H1 (cell line): Measurements from ENCODE around the gene CDIPT. TPM values are rescaled to one million over a fixed set of nuclear protein-coding genes. Genes with fewer than 3 reads are reported as not detected.
"Not testable (repeated sequence)": the region's sequence is repeated elsewhere in the genome, so short reads cannot be mapped to it uniquely, and the experiment has no call there.

Experiments used
- CTCF ChIA-PET: fragments of 300-600 bp; sonication (Branson Sonifier 250); formaldehyde crosslinking; loops from one replicate; lab custom pipeline; 2021; ENCODE audit not compliant: partially characterized antibody; lab: Charles Lee
- POLR2A ChIA-PET: fragments of 300-600 bp; sonication (Branson Sonifier 250); formaldehyde crosslinking; loops from one replicate; lab custom pipeline; 2021; ENCODE audit warnings: inconsistent platforms; ENCODE audit not compliant: partially characterized antibody; lab: Charles Lee
- DNase-seq, 2 experiments: peaks; one replicate each; pipeline versions ENCODE4 v3.0.0 to v3.0.0-alpha.2; 2010 to 2022; ENCODE audit warnings: low spot score in 2 of 2, low read depth in 1 of 2, mixed read lengths in 1 of 2
- FAIRE-seq: peaks from 2 replicates; lab custom pipeline; 2011; peaks lifted over from hg19 to GRCh38; lab: Jason Lieb, UNC
- H2AFZ ChIP-seq: 2 replicates; pipeline ENCODE4 v1.8.1; 2012; ENCODE audit warnings: low read length, inconsistent platforms
- H2AK5ac ChIP-seq: 2 replicates; pipeline ENCODE4 v1.6.1; 2013; ENCODE audit warnings: low read depth, low read length
- H2BK120ac ChIP-seq: replicated peaks from 2 replicates; pipeline ENCODE3; 2013; ENCODE audit warnings: low read depth, low read length, inconsistent platforms
- H2BK12ac ChIP-seq: 2 replicates; pipeline ENCODE4 v1.6.1; 2013; ENCODE audit warnings: low read depth, low read length
- H2BK15ac ChIP-seq: 2 replicates; pipeline ENCODE4 v1.6.1; 2013; ENCODE audit warnings: low read length
- H2BK20ac ChIP-seq: 2 replicates; pipeline ENCODE4 v1.6.1; 2013; ENCODE audit warnings: low read length
- H2BK5ac ChIP-seq: 2 replicates; pipeline ENCODE4 v1.6.1; 2013; ENCODE audit warnings: low read depth, low read length
- H3K14ac ChIP-seq: 2 replicates; pipeline ENCODE4 v1.6.1; 2013; ENCODE audit warnings: inconsistent platforms; ENCODE audit not compliant: insufficient read length
- H3K18ac ChIP-seq: 2 replicates; pipeline ENCODE4 v1.6.1; 2013; ENCODE audit warnings: low read length; ENCODE audit errors: extremely low read depth
- H3K23ac ChIP-seq: 2 replicates; pipeline ENCODE4 v1.6.1; 2013; ENCODE audit warnings: inconsistent platforms; ENCODE audit not compliant: insufficient read length
- H3K23me2 ChIP-seq: 2 replicates; pipeline ENCODE4 v1.6.1; 2013; ENCODE audit warnings: low read depth, low read length
- H3K27ac ChIP-seq: 2 replicates; pipeline ENCODE4 v1.6.1; 2011; ENCODE audit warnings: low read depth, low read length, inconsistent platforms
- H3K27me3 ChIP-seq, 4 experiments: replicated peaks in 1 of 4; 1 replicate in 1 of 4; 2 replicates in 3 of 4; pipeline versions ENCODE4 v1.6.1 to v1.8.1; 2011 to 2013; ENCODE audit warnings: low read length in 3 of 4, mild to moderate bottlenecking in 3 of 4, inconsistent platforms in 2 of 4, mixed read lengths in 2 of 4, moderate library complexity in 1 of 4; ENCODE audit not compliant: control insufficient read depth in 3 of 4, insufficient read depth in 3 of 4; ENCODE audit errors: extremely low read depth in 1 of 4
- H3K36me3 ChIP-seq, 4 experiments: 2 replicates each; pipeline versions ENCODE4 v1.6.1 to v1.8.1; 2011 to 2013; ENCODE audit warnings: mild to moderate bottlenecking in 4 of 4, low read length in 3 of 4, moderate library complexity in 2 of 4, control low read depth in 1 of 4, inconsistent platforms in 1 of 4; ENCODE audit not compliant: insufficient read depth in 4 of 4, control insufficient read depth in 2 of 4
- H3K4ac ChIP-seq: replicated peaks from 2 replicates; pipeline ENCODE3; 2013; ENCODE audit warnings: low read length, low read depth, mixed read lengths, inconsistent platforms; ENCODE audit not compliant: insufficient read length
- H3K4me1 ChIP-seq, 4 experiments: replicated peaks in 1 of 4; 1 replicate in 1 of 4; 2 replicates in 3 of 4; pipeline versions ENCODE4 v1.6.1 to v1.8.1; 2011 to 2013; ENCODE audit warnings: low read length in 3 of 4, inconsistent platforms in 2 of 4, mixed read lengths in 1 of 4; ENCODE audit not compliant: insufficient read depth in 4 of 4, control insufficient read depth in 3 of 4
- H3K4me2 ChIP-seq, 2 experiments: 2 replicates each; pipeline versions ENCODE4 v1.6.1 to v1.8.1; 2011 to 2013; ENCODE audit warnings: low read depth in 2 of 2, low read length in 2 of 2, control low read depth in 1 of 2, inconsistent platforms in 1 of 2, mild to moderate bottlenecking in 1 of 2; ENCODE audit not compliant: insufficient read depth in 1 of 2
- H3K4me3 ChIP-seq, 4 experiments: fragments of 200-600, 300-600 bp in 1 of 4; sonication (generic), shearing (Covaris generic), sonication (Bioruptor Twin) in 1 of 4; 2 replicates each; pipeline versions ENCODE4 v1.5.1 to v1.8.1; 2011 to 2016; ENCODE audit warnings: low read length in 4 of 4, low read depth in 3 of 4, control low read depth in 2 of 4, inconsistent platforms in 2 of 4, mild to moderate bottlenecking in 2 of 4, mixed read lengths in 1 of 4, moderate library complexity in 1 of 4; ENCODE audit not compliant: insufficient read depth in 2 of 4; ENCODE audit errors: extremely low read depth in 1 of 4
- H3K56ac ChIP-seq: replicated peaks from 2 replicates; pipeline ENCODE3; 2013; ENCODE audit warnings: low read depth, mild to moderate bottlenecking, mixed read lengths, low read length, inconsistent platforms; ENCODE audit not compliant: insufficient read length
- H3K79me1 ChIP-seq: 2 replicates; pipeline ENCODE4 v1.6.1; 2013; ENCODE audit warnings: low read depth, low read length, control low read depth
- H3K79me2 ChIP-seq, 2 experiments: 2 replicates each; pipeline versions ENCODE4 v1.6.1 to v1.8.1; 2012 to 2013; ENCODE audit warnings: low read length in 2 of 2, mild to moderate bottlenecking in 2 of 2, inconsistent platforms in 1 of 2; ENCODE audit not compliant: insufficient read depth in 2 of 2, control insufficient read depth in 1 of 2
- H3K9ac ChIP-seq, 4 experiments: replicated peaks in 1 of 4; 1 replicate in 1 of 4; 2 replicates in 3 of 4; pipeline versions ENCODE4 v1.6.1 to v1.8.1; 2011 to 2013; ENCODE audit warnings: low read depth in 3 of 4, low read length in 3 of 4, control low read depth in 2 of 4, mild to moderate bottlenecking in 2 of 4, moderate library complexity in 2 of 4, inconsistent platforms in 1 of 4; ENCODE audit errors: extremely low read depth in 1 of 4
- H3K9me3 ChIP-seq, 2 experiments: 2 replicates each; pipeline versions ENCODE4 v1.6.1 to v1.8.1; 2012 to 2013; ENCODE audit warnings: mild to moderate bottlenecking in 2 of 2, moderate library complexity in 2 of 2, control low read depth in 1 of 2, inconsistent platforms in 1 of 2, low read depth in 1 of 2, low read length in 1 of 2, mixed read lengths in 1 of 2; ENCODE audit not compliant: insufficient read depth in 2 of 2
- H4K20me1 ChIP-seq, 2 experiments: replicated peaks in 1 of 2; 2 replicates each; pipeline versions ENCODE3 to v1.8.1; 2011 to 2013; ENCODE audit warnings: inconsistent platforms in 2 of 2, low read length in 2 of 2, mild to moderate bottlenecking in 1 of 2; ENCODE audit not compliant: insufficient read depth in 2 of 2, control insufficient read depth in 1 of 2
- H4K5ac ChIP-seq: 2 replicates; pipeline ENCODE4 v1.6.1; 2013; ENCODE audit warnings: low read length, low read depth, mixed read lengths, inconsistent platforms; ENCODE audit not compliant: insufficient read length
- H4K8ac ChIP-seq: 2 replicates; pipeline ENCODE4 v1.8.0; 2013; ENCODE audit warnings: mild to moderate bottlenecking, moderate library complexity, low read length, inconsistent platforms; ENCODE audit not compliant: insufficient read depth; ENCODE audit errors: extremely low read depth
- H4K91ac ChIP-seq: replicated peaks from 2 replicates; pipeline ENCODE3; 2013; ENCODE audit warnings: low read length, mixed read lengths, inconsistent platforms; ENCODE audit not compliant: insufficient read length
- WGBS, 2 experiments: shearing (Covaris generic) in 1 of 2; methylation state at CpG; one replicate each; pipeline versions ENCODE4 v1.1.6 to v1.1.7; 2013 to 2015; ENCODE audit warnings: low lambda C conversion rate in 2 of 2, mixed read lengths in 2 of 2, inconsistent platforms in 1 of 2, low coverage in 1 of 2, missing lambda C conversion rate in 1 of 2; ENCODE audit not compliant: insufficient replicate concordance in 2 of 2, insufficient coverage in 1 of 2, insufficient read length in 1 of 2; ENCODE audit errors: extremely low coverage in 1 of 2, missing lambda C conversion rate in 1 of 2; 5-methylcytosine and 5-hydroxymethylcytosine counted together
- polyA plus RNA-seq, 7 experiments: library from polyadenylated mRNA; depleted of rRNA in 3 of 7; stranded (reverse) in 5 of 7; unstranded in 2 of 7; fragments of >200 nt in 5 of 7; fragments of 200-250 nt in 2 of 7; gene quantifications; 1 replicate in 5 of 7; 2 replicates in 1 of 7; 4 replicates in 1 of 7; pipeline versions ENCODE4 v1.2.1 to v1.2.3, GENCODE V29; 2011 to 2013; ENCODE audit warnings: missing spikeins in 2 of 7, mixed read lengths in 2 of 7
- total RNA-seq: library from RNA; stranded (reverse); fragmentation: NEBNext Ultra II Directional; extraction: Animal tissue kit (Norgen Biotek cat#: 25700); gene quantifications from 2 replicates; pipeline ENCODE4 v1.2.1, GENCODE V29; 2021

CDIPT gene
- total and polyA plus RNA-seq, 2 of the 8 experiments (the other 6 are each of a cell fraction or from before 2014, with no cell fraction given), result 69.2 to 140 TPM

DNA sequence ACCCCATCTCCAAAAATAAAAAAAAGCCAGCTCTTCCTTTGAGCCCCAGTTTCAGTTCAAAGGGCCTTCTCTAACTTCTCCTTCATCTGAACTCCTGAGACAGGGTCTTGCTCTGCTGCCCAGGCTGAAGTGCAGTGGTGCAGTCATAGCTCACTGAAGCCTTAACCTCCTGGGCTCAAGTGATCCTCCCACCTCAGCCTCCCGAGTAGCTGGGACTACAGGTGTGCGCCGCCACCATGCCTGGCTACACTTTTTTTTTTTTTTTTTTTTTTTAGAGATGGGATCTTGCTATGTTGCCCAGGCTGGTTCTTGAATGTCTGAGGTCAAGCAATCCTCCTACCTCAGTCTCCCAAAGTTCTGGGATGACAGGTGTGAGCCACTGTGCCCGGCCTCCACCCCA lies 29.8 kb downstream of the CDIPT start:
- H3K9ac ChIP-seq, DNase-seq, H3K36me3 ChIP-seq, H3K18ac ChIP-seq, H2BK12ac ChIP-seq, H3K27ac ChIP-seq, H2BK20ac ChIP-seq, H2AK5ac ChIP-seq, H4K20me1 ChIP-seq, H3K79me2 ChIP-seq, H4K5ac ChIP-seq, FAIRE-seq, H3K79me1 ChIP-seq, H2BK15ac ChIP-seq, H2AFZ ChIP-seq, H3K27me3 ChIP-seq, H3K4me2 ChIP-seq, H3K56ac ChIP-seq, H4K91ac ChIP-seq, H3K4me3 ChIP-seq, H3K14ac ChIP-seq, H3K23me2 ChIP-seq, H2BK120ac ChIP-seq, H3K9me3 ChIP-seq, H3K4me1 ChIP-seq, H3K23ac ChIP-seq, H3K4ac ChIP-seq, H2BK5ac ChIP-seq, H4K8ac ChIP-seq: not testable (repeated sequence)
- ChIA-PET POLR2A (interaction anchor here (0.6 to 3.0 kb wide), 4 partner anchors 11 to 116 kb away, joined by 3 to 11 read pairs (median 6); partner anchors contain the start of gene PAGR1), CTCF (interaction anchor here (1.4 to 1.8 kb wide), 3 partner anchors 14 to 29 kb away, joined by 3 to 14 read pairs (median 5); no protein-coding TSS in a partner anchor)
- 88% methylated on average over 1 of the region's 4 CpGs; no CpG with 5 or more reads in 1 of the 2 experiments for WGBS, 2 experiments
